Iris pigment epithelial cell (primary cell): ENCODE results near the gene GPN2.
A peak's percentile ranks its signal among the peaks of the same experiment; 100 is the strongest.
"Not testable (repeated sequence)": the region's sequence is repeated elsewhere in the genome, so short reads cannot be mapped to it uniquely, and the experiment has no call there.

Source experiments
- DNase-seq: peaks from one replicate; pipeline ENCODE4 v3.0.0-alpha.2; 2011; ENCODE audit warnings: low read depth

Gene GPN2

DNA sequence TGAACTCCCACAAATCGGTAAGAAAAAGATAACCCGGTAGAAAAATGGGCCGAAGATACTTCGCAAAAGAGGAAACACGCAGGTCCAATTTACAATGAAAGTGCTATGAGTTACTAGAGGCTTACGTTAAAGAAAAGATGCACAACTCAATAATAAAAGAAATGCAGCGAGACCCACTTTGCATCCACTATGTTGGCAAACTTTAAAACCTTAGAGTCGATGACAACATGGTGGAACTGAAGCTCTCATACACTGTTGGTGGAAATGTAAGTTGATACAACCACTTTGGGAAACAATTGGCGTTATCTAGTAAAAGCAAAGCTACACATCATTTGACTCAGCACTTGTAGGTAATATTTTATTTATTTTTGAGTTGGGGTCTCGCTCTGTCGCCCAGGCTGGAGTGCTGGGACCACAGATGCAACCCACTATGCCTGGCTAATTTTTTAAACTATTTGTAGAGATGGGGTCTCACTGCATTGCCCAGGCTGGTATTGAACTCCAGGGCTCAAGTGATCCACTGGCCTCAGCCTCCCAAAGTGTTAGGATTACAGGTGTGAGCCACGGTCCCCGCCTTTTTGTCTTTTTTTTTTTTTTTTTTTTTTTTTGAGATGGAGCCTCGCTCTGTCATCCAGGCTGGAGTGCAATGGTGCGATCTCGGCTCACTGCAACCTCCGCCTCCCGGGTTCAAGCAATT is 10.9 kb upstream of the GPN2 start:
- DNase-seq = no peak

- peak; percentile 92 for DNase-seq
These were observed 10.1 kb upstream of the GPN2 start, which contains the start of gene GPATCH3 for GRCh38 chr1:26900001-26900814. Gene GPATCH3 (minus strand): TSS chr1:26900467. CDS start chr1:26900442, 25 bp downstream.

DNA sequence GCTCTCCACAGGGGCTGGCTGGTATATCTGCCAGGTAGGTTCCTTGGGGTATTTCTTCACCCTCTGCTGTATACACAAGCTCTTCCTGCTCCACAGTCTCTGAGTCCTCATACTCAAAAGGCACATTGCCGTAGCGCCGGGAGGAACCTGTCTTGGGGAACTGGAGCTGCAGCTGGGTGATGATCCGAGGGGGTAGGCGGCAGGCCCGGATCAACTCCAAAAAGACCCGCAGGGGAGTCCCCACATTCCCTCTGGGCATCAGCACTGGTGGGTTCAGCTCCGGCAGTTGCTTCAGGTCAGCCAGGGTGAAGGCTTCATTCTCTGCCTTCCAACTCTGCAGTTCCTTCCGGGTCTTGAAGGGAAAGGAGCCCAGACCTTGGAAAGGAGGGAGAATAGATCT is 7.3 kb upstream of the GPN2 start:
- no peak for DNase-seq

DNA sequence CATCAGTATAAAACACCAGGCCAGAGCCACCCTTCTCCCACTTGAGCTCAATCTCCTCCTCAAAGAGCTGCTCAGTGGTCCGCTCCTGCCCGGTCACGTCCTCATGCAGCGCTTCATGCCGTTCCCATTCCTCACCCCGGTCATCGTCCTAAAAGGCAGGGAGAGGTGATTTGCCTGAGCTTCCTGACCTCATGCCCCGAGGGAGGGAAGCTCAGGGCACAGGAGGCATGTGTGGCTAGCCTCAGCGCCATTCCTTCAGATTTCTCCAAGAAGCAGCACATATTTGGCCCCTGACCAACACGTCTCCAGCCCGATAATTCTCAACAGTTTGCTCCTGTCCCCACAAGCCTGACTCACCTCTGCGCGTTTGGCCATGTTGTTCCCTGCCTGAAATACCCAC is 4.2 kb upstream of the GPN2 start:
- no peak for DNase-seq

DNA sequence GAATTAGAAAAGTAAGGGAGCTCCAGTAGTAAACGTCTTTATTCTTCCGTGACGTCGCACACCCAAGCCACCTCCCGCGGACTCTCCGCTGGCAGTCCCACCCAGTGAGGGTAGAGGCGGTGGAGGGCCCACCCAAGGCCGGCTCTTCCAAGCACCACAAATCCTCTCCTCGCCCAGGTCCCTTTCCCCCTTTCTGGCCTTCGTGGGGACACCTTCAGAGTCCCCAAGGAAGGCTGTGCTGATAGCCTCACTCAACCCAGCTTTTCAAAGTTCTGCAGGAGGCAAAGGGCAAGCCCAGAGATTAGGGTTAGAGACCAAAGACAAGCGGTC is 349 bp upstream of the GPN2 start:
- DNase-seq = no peak

- DNase-seq = no peak
These were observed 1.9 kb downstream of the GPN2 start for GRCh38 chr1:26888231-26888630.

- peak; percentile 57 for DNase-seq
These were observed 3.0 kb downstream of the GPN2 start for GRCh38 chr1:26887125-26887524.

GRCh38 chr1:26882696-26883463 is 7.2 kb downstream of the GPN2 start:
- no peak for DNase-seq

DNA sequence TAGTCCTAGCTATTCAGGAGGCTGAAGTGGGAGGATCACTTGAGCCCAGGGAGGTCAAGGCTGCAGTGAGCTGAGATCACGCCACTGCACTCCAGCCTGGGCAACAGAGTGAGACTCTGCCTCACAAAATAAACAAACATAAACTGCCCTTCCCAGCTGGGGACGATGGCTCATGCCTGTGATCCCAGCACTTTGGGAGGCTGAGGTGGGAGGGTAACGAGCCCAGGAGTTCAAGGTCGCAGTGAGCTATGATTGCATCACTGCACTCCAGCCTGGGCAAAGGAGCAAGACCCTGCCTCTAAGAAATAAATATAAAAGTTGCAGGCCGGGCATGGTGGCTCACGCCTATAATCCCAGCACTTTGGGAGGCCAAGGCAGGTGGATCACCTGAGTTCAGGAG is 8.5 kb downstream of the GPN2 start:
- not testable (repeated sequence) for DNase-seq

DNA sequence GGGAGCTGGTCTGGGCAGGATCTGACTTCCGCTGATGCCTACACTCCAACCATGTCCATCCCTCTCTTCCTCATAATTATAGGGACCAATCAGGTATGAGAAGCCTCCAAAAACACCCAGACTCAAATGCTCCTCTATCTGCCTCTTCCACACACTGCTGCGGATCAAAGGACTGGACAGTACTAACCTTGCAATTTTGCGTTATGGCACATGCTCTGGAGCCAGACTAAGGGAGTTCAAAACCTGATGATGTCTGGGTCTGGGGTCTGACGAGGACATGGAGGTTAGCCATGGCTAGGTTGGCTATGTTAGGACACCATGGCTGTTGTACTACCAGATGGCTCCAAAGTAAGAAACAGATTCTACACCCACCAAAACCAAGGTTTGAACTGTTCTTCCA is 10.3 kb downstream of the GPN2 start:
- no peak for DNase-seq

DNA sequence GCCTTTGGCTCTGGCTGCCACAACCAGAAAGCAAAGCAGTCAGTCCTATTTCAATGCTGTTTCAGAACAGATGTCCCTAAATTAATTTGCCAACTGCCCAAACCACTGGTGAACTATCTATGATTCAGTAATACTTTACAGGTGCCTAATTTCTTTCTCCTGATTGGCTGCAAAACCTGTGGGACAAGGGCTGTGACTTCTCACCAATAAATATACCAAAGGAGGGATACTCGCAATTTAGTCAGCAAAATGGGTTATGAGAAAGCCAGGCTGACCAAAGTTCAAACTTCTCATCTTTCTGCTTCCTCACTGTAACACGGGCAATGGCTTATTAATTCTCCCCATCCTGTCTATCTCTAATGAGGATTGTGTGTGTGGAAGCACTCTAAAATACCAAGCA is 12.8 kb downstream of the GPN2 start:
- DNase-seq = no peak

GRCh38 chr1:26874896-26875295 is 15.2 kb downstream of the GPN2 start:
- no peak for DNase-seq

DNA sequence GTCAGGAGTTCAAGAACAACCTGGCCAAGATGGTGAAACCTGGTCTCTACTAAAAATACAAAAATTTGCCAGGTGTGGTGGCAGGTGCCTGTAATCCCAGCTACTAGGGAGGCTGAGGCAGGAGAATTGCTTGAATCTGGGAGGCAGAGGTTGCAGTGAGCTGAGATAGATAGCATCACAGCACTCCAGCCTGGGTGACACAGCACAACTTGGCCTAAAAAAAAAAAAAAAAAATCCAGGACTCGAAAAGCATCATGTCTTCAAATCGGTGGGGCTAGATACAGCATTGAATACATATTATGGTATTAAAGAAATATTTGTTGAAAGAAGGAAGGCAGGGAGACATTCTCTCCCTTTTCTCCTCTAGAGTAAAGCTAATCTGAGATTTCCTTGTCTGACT is 17.0 kb downstream of the GPN2 start:
- DNase-seq = not testable (repeated sequence)

DNA sequence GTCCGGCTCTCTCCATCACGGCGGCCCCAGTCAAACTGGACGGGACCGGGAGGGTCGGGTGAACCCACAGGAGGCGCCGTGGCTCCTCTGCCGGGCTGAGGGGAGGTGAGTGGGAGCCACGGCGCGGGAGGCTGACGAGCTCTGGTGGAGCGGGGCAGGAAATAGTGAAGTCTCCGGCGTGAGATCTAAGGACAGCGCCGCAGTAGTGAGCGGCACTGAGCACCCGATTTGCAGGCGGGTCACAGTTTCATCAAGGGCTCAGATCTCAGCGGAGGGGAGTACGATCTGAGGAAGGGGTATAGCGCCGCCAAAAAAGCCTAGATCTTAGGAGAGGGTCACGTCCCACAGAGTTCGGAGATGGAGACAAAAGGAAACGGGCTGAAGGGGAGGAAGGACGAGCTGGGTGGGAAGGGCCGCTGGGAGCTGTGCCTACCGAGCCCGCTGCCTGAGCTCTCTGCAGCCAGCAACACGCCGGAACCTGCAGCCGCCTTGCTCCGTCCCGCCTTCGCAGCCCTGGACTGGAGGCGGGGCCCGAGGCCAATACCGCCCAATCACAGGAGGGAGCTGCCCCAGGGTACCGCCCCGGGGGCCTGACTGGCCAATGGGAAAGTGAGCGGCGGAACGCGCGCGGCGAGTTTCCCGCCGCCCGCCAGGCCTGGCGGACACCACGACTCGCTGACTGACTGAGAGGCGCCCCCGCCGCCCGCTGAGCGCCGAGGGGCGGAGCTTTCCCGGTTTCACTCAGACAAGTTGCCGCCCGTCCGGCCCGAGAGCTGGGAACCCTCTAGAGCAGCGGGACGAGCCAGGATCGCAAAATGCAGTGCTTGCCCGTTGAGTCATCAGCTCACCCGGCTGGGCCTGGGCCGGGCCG is 25.2 kb downstream of the GPN2 start:
- peak; percentile 98 for DNase-seq

DNA sequence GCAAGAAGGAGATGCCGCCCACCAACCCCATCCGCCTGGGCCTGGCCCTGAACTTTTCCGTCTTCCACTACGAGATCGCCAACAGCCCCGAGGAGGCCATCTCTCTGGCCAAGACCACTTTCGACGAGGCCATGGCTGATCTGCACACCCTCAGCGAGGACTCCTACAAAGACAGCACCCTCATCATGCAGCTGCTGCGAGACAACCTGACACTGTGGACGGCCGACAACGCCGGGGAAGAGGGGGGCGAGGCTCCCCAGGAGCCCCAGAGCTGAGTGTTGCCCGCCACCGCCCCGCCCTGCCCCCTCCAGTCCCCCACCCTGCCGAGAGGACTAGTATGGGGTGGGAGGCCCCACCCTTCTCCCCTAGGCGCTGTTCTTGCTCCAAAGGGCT is 26.4 kb downstream of the GPN2 start:
- no peak for DNase-seq

- no peak for DNase-seq
These were observed 27.1 kb downstream of the GPN2 start, which contains the start of gene SFN for GRCh38 chr1:26862781-26863684. Gene SFN (plus strand): TSS chr1:26863149. CDS start chr1:26863213, 64 bp downstream.

- no peak for DNase-seq
These were observed 28.1 kb downstream of the GPN2 start for GRCh38 chr1:26861889-26862378.

GRCh38 chr1:26861286-26861701 is 28.8 kb downstream of the GPN2 start:
- DNase-seq = peak; percentile 36

DNA sequence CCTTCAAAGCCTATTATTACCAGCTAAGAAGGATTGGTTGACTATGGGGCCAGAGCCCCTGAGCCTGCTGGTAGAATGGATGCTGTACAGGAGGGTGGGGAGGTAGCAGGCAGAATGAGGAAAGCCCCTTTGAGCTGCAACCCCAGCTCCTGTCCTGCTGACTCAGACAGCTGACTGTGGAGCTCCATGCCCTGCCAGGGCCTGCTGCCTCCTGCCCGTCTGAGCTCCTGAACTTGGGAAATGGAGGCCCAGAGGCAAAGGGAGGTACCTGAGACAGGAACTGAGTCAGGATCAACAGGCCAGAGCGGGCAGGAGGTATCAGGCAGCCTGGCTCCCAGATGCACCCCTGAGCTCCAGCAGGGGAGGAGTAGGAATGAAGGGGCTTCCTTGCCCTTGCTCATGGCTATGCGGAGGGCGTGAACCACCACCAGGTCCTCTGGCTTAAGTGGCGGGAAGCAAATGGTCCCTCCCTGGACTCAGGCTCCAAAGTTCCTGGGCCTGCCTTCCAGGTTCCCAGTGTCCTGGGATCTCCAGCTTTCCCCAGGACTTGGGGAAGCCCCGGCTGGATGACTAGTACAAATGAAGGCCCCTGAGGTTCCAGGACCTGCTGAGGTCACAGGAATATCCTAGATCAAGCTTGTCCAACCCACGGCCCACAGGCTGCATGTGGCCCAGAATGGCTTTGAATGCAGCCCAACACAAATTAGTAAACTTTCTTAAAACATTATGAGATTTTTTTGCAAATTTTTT is 31.0 kb downstream of the GPN2 start:
- no peak for DNase-seq

DNA sequence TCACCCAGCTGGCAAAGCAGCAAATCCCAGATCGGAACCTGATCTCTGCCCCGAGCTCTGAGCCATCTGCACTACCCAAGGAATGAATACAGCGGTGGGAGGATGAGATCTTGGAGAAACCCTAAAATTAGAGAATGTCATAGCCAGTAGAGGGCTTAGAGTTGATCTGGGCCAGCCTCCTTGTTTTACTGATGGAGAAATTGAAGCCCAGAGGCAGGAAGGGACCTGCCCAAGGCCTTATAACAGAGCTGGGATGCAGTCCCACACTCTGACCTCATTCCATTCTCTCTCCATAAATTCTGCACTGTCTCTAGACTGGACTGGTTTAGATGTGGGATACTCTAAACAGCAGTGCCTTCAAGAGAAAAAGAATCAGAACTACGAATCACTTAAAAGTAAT is 31.9 kb downstream of the GPN2 start:
- no peak for DNase-seq
